CD14-positive monocyte (primary cell): Measurements from ENCODE around the gene FBXO41. TPM values are rescaled to one million over a fixed set of nuclear protein-coding genes. Genes with fewer than 3 reads are reported as not detected.

ENCODE experiments used
- DNase-seq, 3 donors: peaks; one replicate each; pipeline ENCODE4 v3.0.0-alpha.2; 2011 to 2022
- H2AFZ ChIP-seq: 2 replicates; pipeline ENCODE4 v1.6.0; 2012; ENCODE audit warnings: mild to moderate bottlenecking, low read depth, low read length, inconsistent platforms; ENCODE audit not compliant: insufficient read depth, poor library complexity, severe bottlenecking
- H3K27ac ChIP-seq, 2 donors: 1 replicate in 1 of 2; 2 replicates in 1 of 2; pipeline ENCODE4 v1.5.1; 2012 to 2013; ENCODE audit warnings: low read length in 2 of 2, control low read depth in 1 of 2, inconsistent platforms in 1 of 2, low read depth in 1 of 2, mild to moderate bottlenecking in 1 of 2
- H3K27me3 ChIP-seq, 2 donors: one replicate each; pipeline versions ENCODE4 v1.6.0 to v1.6.1; 2011 to 2013; ENCODE audit warnings: low read length in 2 of 2; ENCODE audit not compliant: control insufficient read depth in 2 of 2, insufficient read depth in 2 of 2
- H3K36me3 ChIP-seq, 2 donors: replicated peaks in 1 of 2; 1 replicate in 1 of 2; 2 replicates in 1 of 2; pipeline versions ENCODE4 v1.5.1 to v1.6.1; 2012 to 2013; ENCODE audit warnings: low read length in 2 of 2, control low read depth in 1 of 2, inconsistent platforms in 1 of 2, mild to moderate bottlenecking in 1 of 2; ENCODE audit not compliant: insufficient read depth in 2 of 2, control insufficient read depth in 1 of 2
- H3K4me1 ChIP-seq, 2 donors: 1 replicate in 1 of 2; 2 replicates in 1 of 2; pipeline versions ENCODE4 v1.5.1 to v1.6.1; 2012 to 2013; ENCODE audit warnings: low read length in 2 of 2, control low read depth in 1 of 2, inconsistent platforms in 1 of 2, mild to moderate bottlenecking in 1 of 2, moderate library complexity in 1 of 2; ENCODE audit not compliant: insufficient read depth in 2 of 2, control insufficient read depth in 1 of 2
- H3K4me2 ChIP-seq: replicated peaks from 2 replicates; pipeline ENCODE3; 2012; ENCODE audit warnings: low read length, moderate library complexity, mild to moderate bottlenecking; ENCODE audit not compliant: poor library complexity, severe bottlenecking; ENCODE audit errors: extremely low read depth
- H3K4me3 ChIP-seq, 3 experiments: fragments of 200-600 bp in 1 of 3; sonication (generic) in 1 of 3; replicated peaks in 1 of 3; 1 replicate in 2 of 3; 2 replicates in 1 of 3; pipeline ENCODE4 v1.5.1; 2011 to 2013; ENCODE audit warnings: low read length in 3 of 3, mild to moderate bottlenecking in 3 of 3, control low read depth in 2 of 3, low read depth in 2 of 3, inconsistent platforms in 1 of 3, moderate library complexity in 1 of 3
- H3K79me2 ChIP-seq: 2 replicates; pipeline ENCODE4 v1.6.0; 2012; ENCODE audit warnings: mild to moderate bottlenecking, control low read depth, inconsistent platforms, low read length, moderate library complexity; ENCODE audit not compliant: insufficient read depth
- H3K9ac ChIP-seq: 2 replicates; pipeline ENCODE4 v1.6.0; 2017; ENCODE audit warnings: low read length, mild to moderate bottlenecking; ENCODE audit not compliant: insufficient read depth, poor library complexity, severe bottlenecking
- H3K9me3 ChIP-seq, 2 donors: replicated peaks in 1 of 2; 1 replicate in 1 of 2; 2 replicates in 1 of 2; pipeline versions ENCODE4 v1.5.1 to v1.6.1; 2012 to 2013; ENCODE audit warnings: low read length in 2 of 2, control low read depth in 1 of 2; ENCODE audit not compliant: control insufficient read depth in 1 of 2, insufficient read depth in 1 of 2
- H4K20me1 ChIP-seq: 2 replicates; pipeline ENCODE4 v1.6.0; 2012; ENCODE audit warnings: mild to moderate bottlenecking, low read length, control low read depth, moderate library complexity; ENCODE audit not compliant: insufficient read depth
- H3K27ac Mint-ChIP-seq, 7 donors: one replicate each; pipeline ENCODE4 v1.8.0; 2020; ENCODE audit warnings: mild to moderate bottlenecking in 7 of 7, mixed read lengths in 7 of 7, moderate library complexity in 6 of 7, inconsistent platforms in 2 of 7
- H3K27me3 Mint-ChIP-seq, 3 donors: one replicate each; pipeline ENCODE4 v1.8.0; 2021 to 2022; ENCODE audit warnings: low read depth in 3 of 3, mild to moderate bottlenecking in 3 of 3, mixed read lengths in 3 of 3, moderate library complexity in 3 of 3, inconsistent platforms in 1 of 3
- H3K36me3 Mint-ChIP-seq, 2 donors: one replicate each; pipeline ENCODE4 v1.8.0; 2020; ENCODE audit warnings: mixed read lengths in 2 of 2, inconsistent platforms in 1 of 2, mild to moderate bottlenecking in 1 of 2
- H3K4me1 Mint-ChIP-seq: one replicate; pipeline ENCODE4 v1.8.0; 2020; ENCODE audit warnings: mild to moderate bottlenecking, mixed read lengths
- H3K4me3 Mint-ChIP-seq, 2 donors: one replicate each; pipeline ENCODE4 v1.8.0; 2020; ENCODE audit warnings: mild to moderate bottlenecking in 2 of 2, mixed read lengths in 2 of 2, moderate library complexity in 1 of 2
- H3K9me3 Mint-ChIP-seq, 7 donors: one replicate each; pipeline ENCODE4 v1.8.0; 2020 to 2022; ENCODE audit warnings: mixed read lengths in 7 of 7, mild to moderate bottlenecking in 6 of 7, moderate library complexity in 6 of 7, inconsistent platforms in 2 of 7
- WGBS: methylation state at CpG from one replicate; pipeline ENCODE4 v1.1.5; 2013; ENCODE audit warnings: missing lambda C conversion rate; ENCODE audit not compliant: insufficient coverage; 5-methylcytosine and 5-hydroxymethylcytosine counted together
- intact Hi-C, 2 donors: fragments of 100-400 bp; cut with micrococcal nuclease; formaldehyde crosslinking; loops; one replicate each; pipeline versions ENCODE4 v1.15.0 to v1.15.1; 2023
- polyA plus RNA-seq, 3 donors: library from polyadenylated mRNA; depleted of rRNA in 1 of 3; unstranded in 2 of 3; stranded (reverse) in 1 of 3; fragments of 300-500 nt in 2 of 3; fragments of >200 nt in 1 of 3; fragmentation: Illumina TruSeq in 2 of 3; gene quantifications; 1 replicate in 2 of 3; 2 replicates in 1 of 3; pipeline ENCODE4 v1.2.3, GENCODE V29; 2012 to 2021
- TF ChIP-seq, protein P1 (sequence below): fragments of 200-600 bp; IDR thresholded peaks from one replicate; pipeline ENCODE4 v1.8.0; 2022; ENCODE audit warnings: antibody characterized with exemption, mild to moderate bottlenecking

Gene FBXO41
- polyA plus RNA-seq, 3 donors: 0.29 to 17.1 (median 0.52) TPM

GRCh38 chr2:73262108-73262651 lies 22.1 kb downstream of the FBXO41 start:
- no peak overlapping the region for H3K4me3 Mint-ChIP-seq
- WGBS: no CpG with 5 or more reads among the region's 4 CpGs
- intact Hi-C loops: no loop called here

DNA sequence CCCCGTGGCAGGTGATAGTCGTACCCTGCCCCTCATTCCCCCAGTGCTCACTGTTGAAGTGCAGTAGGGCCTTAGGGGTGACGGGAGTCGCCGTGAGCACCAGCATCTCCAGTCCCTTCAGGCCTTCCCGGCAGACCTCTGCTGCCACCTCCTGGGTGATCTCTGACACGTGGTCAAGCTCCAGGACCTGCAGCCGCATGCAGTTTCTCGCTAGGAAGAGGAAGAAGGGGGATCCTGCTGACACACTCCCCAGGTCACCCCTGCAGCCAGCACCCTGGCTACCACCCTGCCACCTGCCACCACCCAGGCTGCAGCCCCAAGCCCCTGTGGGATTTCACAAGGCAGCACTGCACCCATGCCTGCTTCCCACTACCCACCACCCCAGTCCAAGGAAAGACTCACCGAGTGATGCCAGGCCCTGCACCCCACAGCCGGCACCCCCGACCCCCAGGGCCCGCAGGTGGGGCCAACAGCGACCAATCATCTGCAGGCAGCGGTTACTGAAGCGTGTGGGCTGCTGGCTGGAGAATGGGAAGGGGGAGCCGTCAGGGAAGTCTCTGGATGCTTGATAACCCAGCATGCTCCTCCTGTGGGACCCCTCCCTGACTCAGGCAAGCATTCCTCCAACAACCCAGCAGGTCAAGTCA lies 23.8 kb downstream of the FBXO41 start:
- Mint-ChIP-seq H3K9me3 (no peaks in the 10 kb centered on the region), H3K27ac (peak overlapping the region in 1 of 7 donors; percentile 11), H3K4me1 (peaks cover 7% of the 10 kb centered on the region), H3K4me3 (no peak overlapping the region), H3K27me3 (peaks cover 1% of the 10 kb centered on the region in 3 donors), H3K36me3 (peaks cover 38 to 47% of the 10 kb centered on the region in 2 donors)
- H2AFZ ChIP-seq: no peak overlapping the region
- intact Hi-C loops: no loop called here
- H3K27me3 ChIP-seq: no peaks in the 10 kb centered on the region
- WGBS: 55% methylated on average over 4 of the region's 17 CpGs
- H3K9ac ChIP-seq: no peak overlapping the region
- no peaks in the 10 kb centered on the region for H4K20me1 ChIP-seq
- no peaks in the 10 kb centered on the region for H3K4me1 ChIP-seq
- TF ChIP-seq, protein P1, sequence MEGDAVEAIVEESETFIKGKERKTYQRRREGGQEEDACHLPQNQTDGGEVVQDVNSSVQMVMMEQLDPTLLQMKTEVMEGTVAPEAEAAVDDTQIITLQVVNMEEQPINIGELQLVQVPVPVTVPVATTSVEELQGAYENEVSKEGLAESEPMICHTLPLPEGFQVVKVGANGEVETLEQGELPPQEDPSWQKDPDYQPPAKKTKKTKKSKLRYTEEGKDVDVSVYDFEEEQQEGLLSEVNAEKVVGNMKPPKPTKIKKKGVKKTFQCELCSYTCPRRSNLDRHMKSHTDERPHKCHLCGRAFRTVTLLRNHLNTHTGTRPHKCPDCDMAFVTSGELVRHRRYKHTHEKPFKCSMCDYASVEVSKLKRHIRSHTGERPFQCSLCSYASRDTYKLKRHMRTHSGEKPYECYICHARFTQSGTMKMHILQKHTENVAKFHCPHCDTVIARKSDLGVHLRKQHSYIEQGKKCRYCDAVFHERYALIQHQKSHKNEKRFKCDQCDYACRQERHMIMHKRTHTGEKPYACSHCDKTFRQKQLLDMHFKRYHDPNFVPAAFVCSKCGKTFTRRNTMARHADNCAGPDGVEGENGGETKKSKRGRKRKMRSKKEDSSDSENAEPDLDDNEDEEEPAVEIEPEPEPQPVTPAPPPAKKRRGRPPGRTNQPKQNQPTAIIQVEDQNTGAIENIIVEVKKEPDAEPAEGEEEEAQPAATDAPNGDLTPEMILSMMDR: no peak
- H3K4me2 ChIP-seq: no peak overlapping the region
- no peak for DNase-seq
- H3K36me3 ChIP-seq: peaks cover 32 to 77% of the 10 kb centered on the region in 2 donors
- H3K27ac ChIP-seq: no peak overlapping the region
- H3K9me3 ChIP-seq: no peaks in the 10 kb centered on the region
- H3K79me2 ChIP-seq: no peaks in the 10 kb centered on the region
- H3K4me3 ChIP-seq: no peak overlapping the region

More at GRCh38 chr2:73262108-73262651, 22.1 kb downstream of the FBXO41 start:
- Histone ChIP-seq H2AFZ (no peak overlapping the region), H3K36me3 (peaks cover 39 to 76% of the 10 kb centered on the region in 2 donors), H3K4me3 (no peak overlapping the region), H3K4me1 (no peaks in the 10 kb centered on the region), H3K27ac (no peak overlapping the region), H3K9me3 (no peaks in the 10 kb centered on the region), H3K4me2 (no peak overlapping the region), H3K27me3 (no peaks in the 10 kb centered on the region), H3K9ac (no peak overlapping the region), H3K79me2 (no peaks in the 10 kb centered on the region), H4K20me1 (no peaks in the 10 kb centered on the region)
- DNase-seq: no peak
- TF ChIP-seq, protein P1: no peak
- peaks cover 0 to 1% (median 1%) of the 10 kb centered on the region in 3 donors for H3K27me3 Mint-ChIP-seq
- H3K4me1 Mint-ChIP-seq: peaks cover 7% of the 10 kb centered on the region
- no peaks in the 10 kb centered on the region for H3K9me3 Mint-ChIP-seq
- H3K27ac Mint-ChIP-seq: peak overlapping the region in 1 of 7 donors; percentile 39
- peaks cover 45 to 57% of the 10 kb centered on the region in 2 donors for H3K36me3 Mint-ChIP-seq
